GM19043 (cell line): ENCODE measurements around the gene BCO2.

ENCODE experiments used
- ATAC-seq: cut with Tn5 transposase; IDR thresholded peaks from one replicate; pipeline ENCODE4 v1.9.1; 2021; ENCODE audit warnings: low read depth; ENCODE audit not compliant: unreplicated experiment

Gene BCO2

GRCh38 chr11:112213753-112214152 lies 38.4 kb downstream of the BCO2 start:
- ATAC-seq: no peak

GRCh38 chr11:112215621-112216020 lies 40.3 kb downstream of the BCO2 start:
- ATAC-seq: no peak

- ATAC-seq: no peak
Measured at GRCh38 chr11:112216561-112217105, 41.3 kb downstream of the BCO2 start.

GRCh38 chr11:112219476-112220232 lies 44.3 kb downstream of the BCO2 start:
- ATAC-seq: peak; percentile 96

- no peak for ATAC-seq
Measured at GRCh38 chr11:112221274-112221835, 46.0 kb downstream of the BCO2 start.

GRCh38 chr11:112222303-112222702 lies 47.0 kb downstream of the BCO2 start:
- ATAC-seq: no peak

- ATAC-seq: no peak
Measured at GRCh38 chr11:112223121-112223520, 47.8 kb downstream of the BCO2 start.

GRCh38 chr11:112223754-112224532 lies 48.6 kb downstream of the BCO2 start:
- ATAC-seq: no peak

GRCh38 chr11:112225753-112226061 lies 50.4 kb downstream of the BCO2 start:
- no peak for ATAC-seq

GRCh38 chr11:112226062-112226830 lies 50.9 kb downstream of the BCO2 start, which contains the start of gene PTS:
PTS (plus strand) TSS chr11:112226428; CDS start chr11:112226444, 16 bp downstream.
- ATAC-seq: peak; percentile 94

GRCh38 chr11:112226831-112227401 lies 51.6 kb downstream of the BCO2 start:
- peak; percentile 37 for ATAC-seq

- ATAC-seq: no peak
Measured at GRCh38 chr11:112227471-112227870, 52.2 kb downstream of the BCO2 start.

- ATAC-seq: no peak
Measured at GRCh38 chr11:112228706-112229105, 53.4 kb downstream of the BCO2 start.

GRCh38 chr11:112229159-112229558 lies 53.8 kb downstream of the BCO2 start:
- ATAC-seq: no peak

GRCh38 chr11:112229746-112230433 lies 54.6 kb downstream of the BCO2 start:
- ATAC-seq: no peak

- no peak for ATAC-seq
Measured at GRCh38 chr11:112231952-112232351, 56.6 kb downstream of the BCO2 start.

GRCh38 chr11:112235750-112236390 lies 60.6 kb downstream of the BCO2 start:
- peak; percentile 80 for ATAC-seq

GRCh38 chr11:112237451-112237850 lies 62.1 kb downstream of the BCO2 start:
- ATAC-seq: no peak

- no peak for ATAC-seq
Measured at GRCh38 chr11:112238041-112238440, 62.7 kb downstream of the BCO2 start.
